Measurements from ENCODE around the gene IL10.

The IL10 gene

DNA sequence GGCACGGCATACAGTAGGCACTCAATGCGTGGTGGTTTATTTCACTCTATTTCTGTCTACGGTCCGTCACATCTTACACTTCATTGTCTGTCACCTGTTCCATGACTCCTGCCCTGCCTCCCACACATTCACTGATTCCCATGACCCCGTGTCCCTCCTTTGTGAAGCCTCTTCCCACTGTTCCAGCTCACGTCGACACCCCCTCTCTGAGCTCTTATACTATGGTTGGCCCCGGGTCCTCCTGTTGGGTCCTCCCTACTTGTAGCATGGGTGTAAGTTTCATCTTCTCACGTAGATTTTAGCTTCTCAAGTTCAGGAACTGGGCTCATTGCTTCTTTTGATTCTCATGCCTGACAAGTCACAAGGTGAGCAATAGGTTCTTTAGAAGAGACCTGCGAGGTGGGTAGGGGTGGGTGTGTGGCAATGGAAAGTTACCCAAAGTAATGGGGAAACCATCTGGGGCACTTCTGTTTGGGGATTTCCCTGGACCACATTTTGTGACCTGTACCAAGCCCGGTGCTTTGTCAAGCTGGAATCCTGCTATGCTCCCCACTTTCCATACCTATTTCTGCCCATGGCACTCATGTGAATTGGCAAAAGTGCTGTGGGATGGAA is 22.1 kb upstream of the IL10 start:
- TF ChIP-seq, protein P1, sequence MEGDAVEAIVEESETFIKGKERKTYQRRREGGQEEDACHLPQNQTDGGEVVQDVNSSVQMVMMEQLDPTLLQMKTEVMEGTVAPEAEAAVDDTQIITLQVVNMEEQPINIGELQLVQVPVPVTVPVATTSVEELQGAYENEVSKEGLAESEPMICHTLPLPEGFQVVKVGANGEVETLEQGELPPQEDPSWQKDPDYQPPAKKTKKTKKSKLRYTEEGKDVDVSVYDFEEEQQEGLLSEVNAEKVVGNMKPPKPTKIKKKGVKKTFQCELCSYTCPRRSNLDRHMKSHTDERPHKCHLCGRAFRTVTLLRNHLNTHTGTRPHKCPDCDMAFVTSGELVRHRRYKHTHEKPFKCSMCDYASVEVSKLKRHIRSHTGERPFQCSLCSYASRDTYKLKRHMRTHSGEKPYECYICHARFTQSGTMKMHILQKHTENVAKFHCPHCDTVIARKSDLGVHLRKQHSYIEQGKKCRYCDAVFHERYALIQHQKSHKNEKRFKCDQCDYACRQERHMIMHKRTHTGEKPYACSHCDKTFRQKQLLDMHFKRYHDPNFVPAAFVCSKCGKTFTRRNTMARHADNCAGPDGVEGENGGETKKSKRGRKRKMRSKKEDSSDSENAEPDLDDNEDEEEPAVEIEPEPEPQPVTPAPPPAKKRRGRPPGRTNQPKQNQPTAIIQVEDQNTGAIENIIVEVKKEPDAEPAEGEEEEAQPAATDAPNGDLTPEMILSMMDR (conservative IDR thresholded peaks at IDR 0.05; ENCODE audit: low read depth, low read length) = no peak
- no peak for DNase-seq (ENCODE audit: low read depth)
- H3K4me3 ChIP-seq (ENCODE audit: low read length) = no peak overlapping the region

DNA sequence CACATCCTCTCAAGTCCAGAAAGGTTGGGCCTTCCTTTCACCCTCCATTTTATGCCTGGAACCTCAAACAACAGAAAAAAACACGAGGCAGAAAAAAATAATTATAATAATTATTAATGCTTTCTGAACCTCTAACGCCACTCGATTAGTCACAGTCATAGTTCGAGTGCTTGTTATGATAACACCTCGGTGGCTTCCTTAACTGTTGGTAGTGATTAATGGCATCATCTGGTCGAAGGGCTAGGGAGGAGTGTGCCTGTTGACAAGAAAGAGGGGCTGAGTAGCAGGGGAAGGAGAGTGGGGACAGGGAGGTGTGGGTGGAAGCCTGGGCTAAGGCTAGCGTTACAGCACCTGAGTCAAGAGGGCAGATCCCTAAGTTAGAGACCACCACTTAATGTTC is 21.3 kb upstream of the IL10 start:
- no peak for DNase-seq (ENCODE audit: low read depth)
- TF ChIP-seq, protein P1 (conservative IDR thresholded peaks at IDR 0.05; ENCODE audit: low read depth, low read length) = no peak
- H3K4me3 ChIP-seq (ENCODE audit: low read length) = no peak overlapping the region

DNA sequence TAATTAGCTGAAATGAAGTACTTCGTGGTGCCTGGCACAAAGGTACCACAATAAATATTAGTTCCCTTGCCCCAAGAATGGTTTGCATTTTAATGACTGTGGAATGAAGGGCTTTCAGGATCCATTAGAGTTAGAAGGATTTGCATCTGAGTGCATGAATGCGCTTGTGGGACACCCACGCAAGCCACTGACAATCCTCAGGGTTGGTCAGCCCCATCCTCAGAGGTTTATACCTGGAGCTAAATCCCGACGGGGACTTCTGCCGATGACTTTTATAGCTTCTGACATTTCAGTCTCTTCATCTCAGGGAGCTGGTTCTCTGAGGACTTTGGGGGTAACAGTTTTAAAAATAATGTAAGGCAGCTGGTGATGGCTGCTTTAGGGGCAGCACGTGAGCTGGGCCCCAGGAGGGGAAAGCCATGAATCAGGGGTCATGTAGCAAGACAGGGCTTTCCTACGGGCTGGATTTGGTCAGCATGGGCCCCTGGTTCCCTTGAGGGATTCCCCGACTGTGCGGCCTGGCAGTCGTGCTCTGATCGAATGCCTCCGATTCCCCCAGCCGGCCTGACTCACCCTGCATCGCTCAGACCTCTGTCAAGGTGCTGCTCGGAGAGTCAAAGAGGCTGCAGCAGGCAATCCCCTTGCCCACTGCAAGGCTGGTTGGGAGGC is 20.8 kb upstream of the IL10 start:
- TF ChIP-seq, protein P1 (conservative IDR thresholded peaks at IDR 0.05; ENCODE audit: low read depth, low read length) = no peak
- H3K4me3 ChIP-seq (ENCODE audit: low read length) = no peak overlapping the region
- DNase-seq (ENCODE audit: low read depth) = no peak

DNA sequence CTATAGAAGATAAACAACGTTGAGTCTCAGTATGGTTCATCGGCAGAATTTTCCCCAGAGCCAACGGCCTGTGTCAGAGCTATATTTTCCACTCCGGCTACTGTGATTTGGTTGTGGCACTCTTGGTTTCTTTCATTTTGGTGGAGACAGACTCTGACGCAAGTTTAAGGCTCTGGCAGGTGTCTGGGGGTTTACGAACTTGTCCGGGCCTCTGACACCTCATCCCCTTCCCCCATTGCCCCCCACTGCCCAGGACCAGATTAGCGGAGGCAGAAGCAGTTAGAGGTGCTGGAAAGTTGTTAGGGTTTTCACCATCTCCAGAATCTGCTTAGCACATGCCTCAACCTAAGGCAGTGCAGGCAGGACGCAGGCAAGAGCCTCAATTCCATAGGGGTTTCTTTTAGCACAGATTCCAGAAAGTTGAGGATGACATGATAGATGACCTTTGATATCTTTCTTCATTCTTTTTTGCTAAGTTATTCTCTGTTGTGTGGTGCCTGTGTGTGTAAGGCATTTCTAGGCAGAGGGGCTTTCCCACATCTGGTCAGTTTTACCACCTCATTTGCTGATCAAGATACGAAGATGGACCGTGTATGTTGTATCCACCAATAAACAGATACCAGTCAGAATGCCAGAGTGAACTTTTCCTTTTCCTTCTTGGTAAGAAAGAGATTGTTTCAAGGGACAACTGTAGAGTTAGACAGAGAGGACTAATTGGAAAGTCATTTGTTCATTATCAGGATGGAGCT is 18.4 kb upstream of the IL10 start:
- no peak for DNase-seq (ENCODE audit: low read depth)

DNA sequence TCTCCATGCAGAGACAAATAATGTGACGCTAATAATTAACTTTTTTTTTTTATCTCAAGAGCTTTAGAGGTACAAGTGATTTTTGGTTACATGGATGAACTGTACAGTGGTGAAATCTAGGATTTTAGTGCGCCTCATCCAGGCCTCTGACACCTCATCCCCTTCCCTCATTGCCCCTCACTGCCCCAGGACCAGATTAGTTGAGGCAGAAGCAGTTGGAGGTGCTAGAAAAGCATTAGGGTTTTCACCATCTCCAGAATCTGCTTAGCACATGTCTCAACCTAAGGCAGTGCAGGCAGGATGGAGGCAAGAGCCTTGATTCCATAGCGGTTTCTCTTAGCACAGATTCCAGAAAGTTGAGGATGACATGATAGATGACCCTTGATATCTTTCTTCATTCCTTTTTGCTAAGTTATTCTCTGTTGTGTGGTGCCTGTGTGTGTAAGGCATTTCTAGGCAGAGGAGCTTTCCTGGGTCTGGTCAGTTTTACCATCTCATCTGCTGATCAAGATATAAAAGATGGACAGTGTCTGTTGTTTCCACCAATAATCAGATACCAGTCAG is 16.3 kb upstream of the IL10 start:
- H3K4me3 ChIP-seq (ENCODE audit: low read length) = no peak overlapping the region
- TF ChIP-seq, protein P1 (conservative IDR thresholded peaks at IDR 0.05; ENCODE audit: low read depth, low read length) = no peak
- DNase-seq (ENCODE audit: low read depth) = no peak

More for the DNA sequence above, 18.4 kb upstream of the IL10 start:
- no peak overlapping the region for H3K4me3 ChIP-seq (ENCODE audit: low read length)
- TF ChIP-seq, protein P1 (conservative IDR thresholded peaks at IDR 0.05; ENCODE audit: low read depth, low read length) = no peak

DNA sequence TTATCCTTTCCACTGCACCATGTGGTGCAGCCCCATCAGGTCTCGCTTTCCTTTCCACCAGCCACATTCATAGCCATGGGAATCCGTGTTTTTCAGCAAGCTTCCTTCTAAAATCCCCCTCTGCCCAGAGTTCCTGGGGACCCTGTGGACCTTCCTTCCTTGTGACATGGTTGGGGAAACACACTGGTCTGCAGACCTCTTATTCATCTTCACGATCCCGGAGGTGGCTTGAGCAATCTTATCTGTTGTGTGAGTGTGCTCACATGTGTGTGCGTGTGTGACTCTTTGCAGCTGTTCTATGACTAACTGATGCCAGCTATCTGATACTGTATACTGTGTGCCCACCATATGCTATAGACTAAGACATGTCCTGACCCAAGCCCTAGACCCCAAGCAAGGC is 15.6 kb upstream of the IL10 start:
- H3K4me3 ChIP-seq (ENCODE audit: low read length) = no peak overlapping the region
- TF ChIP-seq, protein P1 (conservative IDR thresholded peaks at IDR 0.05; ENCODE audit: low read depth, low read length) = no peak
- no peak for DNase-seq (ENCODE audit: low read depth)

Data from retinal pigment epithelial cell (primary cell).